Psoas muscle (tissue), 8 donors: ENCODE data around the gene RTN3. TPM values are rescaled to one million over a fixed set of nuclear protein-coding genes. Genes with fewer than 3 reads are reported as not detected.

Source experiments
- ATAC-seq, 4 donors: fragments of 200-7000 bp; cut with Tn5 transposase; one replicate each; pipeline ENCODE4 v1.9.1; 2020; ENCODE audit warnings: moderate library complexity in 3 of 4, mild to moderate bottlenecking in 2 of 4
- DNase-seq, 2 donors: peaks; one replicate each; pipeline ENCODE4 v3.0.0-alpha.2; 2020
- H3K27ac ChIP-seq: fragments of 200-600 bp; one replicate; pipeline ENCODE4 v1.8.0; 2022
- H3K27me3 ChIP-seq, 3 donors: fragments of 200-600 bp in 1 of 3; one replicate each; pipeline versions ENCODE4 v1.6.1 to v1.8.0; 2013 to 2022; ENCODE audit warnings: low read length in 2 of 3, mild to moderate bottlenecking in 2 of 3, moderate library complexity in 1 of 3; ENCODE audit not compliant: insufficient read depth in 3 of 3
- H3K36me3 ChIP-seq, 2 donors: fragments of 200-600 bp in 1 of 2; one replicate each; pipeline versions ENCODE4 v1.6.1 to v1.8.0; 2013 to 2022; ENCODE audit warnings: low read depth in 1 of 2, mild to moderate bottlenecking in 1 of 2, moderate library complexity in 1 of 2; ENCODE audit not compliant: insufficient read depth in 1 of 2
- H3K4me1 ChIP-seq: fragments of 200-600 bp; one replicate; pipeline ENCODE4 v1.8.0; 2022
- H3K4me3 ChIP-seq: fragments of 200-600 bp; one replicate; pipeline ENCODE4 v1.8.0; 2022; ENCODE audit warnings: mild to moderate bottlenecking
- H3K9me3 ChIP-seq: fragments of 200-600 bp; one replicate; pipeline ENCODE4 v1.8.0; 2022
- CTCF ChIP-seq: fragments of 200-600 bp; IDR thresholded peaks from one replicate; pipeline ENCODE4 v1.8.0; 2022; ENCODE audit warnings: antibody characterized with exemption
- WGBS, 3 donors: extraction: QIAGEN DNeasy Blood & Tissue Kit; methylation state at CpG; one replicate each; pipeline versions ENCODE4 v1.1.6 to v1.1.7; 2013; 5-methylcytosine and 5-hydroxymethylcytosine counted together
- intact Hi-C, 2 donors: fragments of 100-400 bp; cut with DNase I; formaldehyde crosslinking; loops; one replicate each; pipeline versions ENCODE4 v1.11.0 to v1.14.2; 2022
- polyA plus RNA-seq, 3 donors: library from polyadenylated mRNA; stranded (reverse); fragments of 200-250 nt; gene quantifications; one replicate each; pipeline ENCODE4 v1.2.3, GENCODE V29; 2013
- total RNA-seq, 4 donors: library from RNA; stranded (reverse); fragmentation: NEBNext Ultra II Directional in 2 of 4; extraction: Animal tissue kit (Norgen Biotek cat#: 25700) in 2 of 4; gene quantifications; one replicate each; pipeline versions ENCODE4 v1.2.1 to v1.2.4, GENCODE V29; 2021 to 2023
- donor health status: healthy with polysubstance abuse.
- donor health status: DM: no; HTN: no; CAD: no; lungs with moderate emphysema.
- donor health status: Bipolar disorder and iron deficiency.
- donor health status: healthy.
- donor health status: DM: yes; HTN: yes; CAD: no.
- donor health status: DM: no; HTN: no; CAD: no.
- donor health status: DM: no; HTN: no; CAD: no.
- donor health status: DM: yes; HTN: yes; CAD: no.

Gene RTN3
- total and polyA plus RNA-seq, 7 donors, result 35.3 to 162 (median 67.4) TPM

GRCh38 chr11:63795066-63795465 lies 113.8 kb downstream of the RTN3 start:
- no peak for DNase-seq
- no peak for ATAC-seq
- 78 to 82% (median 80%) methylated on average over 11 of the region's 11 CpGs for WGBS, 3 donors
- Histone ChIP-seq H3K4me1 (no peaks in the 10 kb centered on the region), H3K4me3 (no peak overlapping the region), H3K9me3 (peaks cover 8% of the 10 kb centered on the region), H3K36me3 (no peaks in the 10 kb centered on the region), H3K27me3 (no peaks in the 10 kb centered on the region), H3K27ac (no peak overlapping the region)
- intact Hi-C loops, result no loop called here
- no peak for TF ChIP-seq CTCF

- intact Hi-C loops, result no loop called here
Observed at GRCh38 chr11:63800921-63801320, 119.6 kb downstream of the RTN3 start.

GRCh38 chr11:63802637-63803414 lies 121.5 kb downstream of the RTN3 start:
- H3K9me3 ChIP-seq, result no peaks in the 10 kb centered on the region
- no peaks in the 10 kb centered on the region for H3K27me3 ChIP-seq
- intact Hi-C loops, result no loop called here
- no peak overlapping the region for H3K4me3 ChIP-seq
- TF ChIP-seq CTCF, result no peak
- H3K27ac ChIP-seq, result no peak overlapping the region
- no peaks in the 10 kb centered on the region for H3K36me3 ChIP-seq
- DNase-seq (no peak), ATAC-seq (peak; percentile 61 to 84 (median 74))
- H3K4me1 ChIP-seq, result peaks cover 3% of the 10 kb centered on the region
- 74 to 82% (median 80%) methylated on average over 10 of the region's 10 CpGs for WGBS, 3 donors

More at GRCh38 chr11:63800921-63801320, 119.6 kb downstream of the RTN3 start:
- WGBS, 3 donors, result 91 to 94% (median 92%) methylated on average over 5 of the region's 5 CpGs
- DNase-seq, result no peak
- Histone ChIP-seq H3K36me3 (no peaks in the 10 kb centered on the region), H3K4me3 (no peak overlapping the region), H3K9me3 (no peaks in the 10 kb centered on the region), H3K27me3 (no peaks in the 10 kb centered on the region), H3K4me1 (peaks cover 3% of the 10 kb centered on the region), H3K27ac (no peak overlapping the region)
- no peak for TF ChIP-seq CTCF
- ATAC-seq, result no peak

GRCh38 chr11:63804259-63804658 lies 123.0 kb downstream of the RTN3 start:
- Histone ChIP-seq H3K9me3 (no peaks in the 10 kb centered on the region), H3K27ac (no peak overlapping the region)

More at GRCh38 chr11:63804259-63804658, 123.0 kb downstream of the RTN3 start:
- no peak for TF ChIP-seq CTCF
- Histone ChIP-seq H3K4me1 (peaks cover 3% of the 10 kb centered on the region), H3K27me3 (no peaks in the 10 kb centered on the region), H3K4me3 (no peak overlapping the region), H3K36me3 (no peaks in the 10 kb centered on the region)
- WGBS, 3 donors, result 78 to 83% (median 81%) methylated on average over 6 of the region's 6 CpGs
- ATAC-seq, result no peak
- intact Hi-C loops, result no loop called here
- no peak for DNase-seq
